Activated T-cell treated with anti-CD3 and anti-CD28 coated beads for 24 hours (primary cell): Measurements from ENCODE around the gene COL13A1.

ENCODE experiments used
- DNase-seq: peaks from one replicate; pipeline ENCODE4 v3.0.0-alpha.2; 2020; ENCODE audit warnings: low read depth

COL13A1 gene

DNA sequence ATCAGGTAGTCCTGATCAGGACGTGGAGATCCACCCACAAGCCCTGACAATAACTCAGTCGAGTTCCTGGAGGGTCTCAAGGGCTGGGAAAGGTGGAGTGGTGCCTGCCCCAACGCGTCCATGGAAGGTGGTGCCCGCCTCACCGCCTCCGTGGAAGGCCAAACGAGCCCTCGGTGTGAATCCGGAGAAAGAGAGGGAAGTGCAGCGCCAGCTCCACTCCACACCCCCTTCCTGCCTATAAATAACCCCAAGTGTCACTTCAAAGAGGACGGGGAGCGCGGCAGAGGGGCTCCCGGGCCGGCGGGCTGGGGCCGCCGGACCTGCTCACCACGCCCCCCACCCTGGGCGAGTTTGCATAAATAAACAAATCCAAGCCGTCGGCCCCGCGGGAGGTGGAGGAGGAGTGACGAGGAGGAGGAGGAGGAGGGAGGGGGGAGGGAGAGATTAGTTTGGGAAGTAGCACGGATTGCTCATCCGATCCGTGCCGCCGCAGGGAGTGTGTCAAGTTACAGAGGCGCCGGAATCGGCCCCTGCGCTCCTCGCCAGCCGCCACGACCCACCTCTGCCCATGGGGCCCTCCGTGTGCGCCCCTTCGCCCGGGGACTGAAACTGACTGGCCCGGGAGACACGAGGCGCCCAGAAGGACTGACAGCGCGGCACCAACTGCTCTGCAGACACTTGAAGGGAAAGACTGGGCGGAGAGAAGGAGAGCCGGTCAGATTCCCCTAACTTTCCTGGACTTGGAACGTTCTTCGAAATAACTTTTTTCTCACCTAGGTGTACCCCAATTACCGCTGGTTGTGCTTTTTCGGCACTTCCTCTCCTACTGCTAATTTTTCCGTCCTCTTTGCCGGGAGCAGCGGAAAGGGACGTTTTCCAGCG is at the start of gene COL13A1:
TSS of gene COL13A1 (plus strand) at position 473 of the 882 bp plus-strand sequence. CDS start 518 bp downstream, outside the sequence.
- no peak for DNase-seq

DNA sequence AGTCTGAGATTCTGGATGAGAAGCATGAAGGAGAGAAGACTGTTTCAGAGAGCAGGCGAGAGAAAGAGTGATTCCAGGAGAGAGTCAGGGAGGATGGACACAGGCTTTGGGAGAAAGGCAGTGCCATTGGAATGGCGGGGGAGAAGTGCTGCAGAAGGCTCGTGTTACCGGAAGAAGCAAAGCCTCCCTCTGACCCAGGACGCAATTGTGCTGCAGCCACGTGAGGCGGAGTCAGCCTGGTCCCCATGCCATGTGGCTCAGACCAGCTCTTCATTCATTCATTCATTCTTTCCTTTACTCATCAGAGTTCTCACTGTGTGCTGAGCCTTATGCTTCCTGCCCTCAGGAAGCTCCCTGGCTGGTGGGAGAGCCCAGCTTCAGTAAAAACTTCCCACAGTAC is 49.2 kb upstream of the COL13A1 start:
- DNase-seq, result no peak

- no peak for DNase-seq
These were observed 45.4 kb upstream of the COL13A1 start for GRCh38 chr10:69756279-69756678.

GRCh38 chr10:69757206-69757552 is 44.5 kb upstream of the COL13A1 start:
- no peak for DNase-seq

DNA sequence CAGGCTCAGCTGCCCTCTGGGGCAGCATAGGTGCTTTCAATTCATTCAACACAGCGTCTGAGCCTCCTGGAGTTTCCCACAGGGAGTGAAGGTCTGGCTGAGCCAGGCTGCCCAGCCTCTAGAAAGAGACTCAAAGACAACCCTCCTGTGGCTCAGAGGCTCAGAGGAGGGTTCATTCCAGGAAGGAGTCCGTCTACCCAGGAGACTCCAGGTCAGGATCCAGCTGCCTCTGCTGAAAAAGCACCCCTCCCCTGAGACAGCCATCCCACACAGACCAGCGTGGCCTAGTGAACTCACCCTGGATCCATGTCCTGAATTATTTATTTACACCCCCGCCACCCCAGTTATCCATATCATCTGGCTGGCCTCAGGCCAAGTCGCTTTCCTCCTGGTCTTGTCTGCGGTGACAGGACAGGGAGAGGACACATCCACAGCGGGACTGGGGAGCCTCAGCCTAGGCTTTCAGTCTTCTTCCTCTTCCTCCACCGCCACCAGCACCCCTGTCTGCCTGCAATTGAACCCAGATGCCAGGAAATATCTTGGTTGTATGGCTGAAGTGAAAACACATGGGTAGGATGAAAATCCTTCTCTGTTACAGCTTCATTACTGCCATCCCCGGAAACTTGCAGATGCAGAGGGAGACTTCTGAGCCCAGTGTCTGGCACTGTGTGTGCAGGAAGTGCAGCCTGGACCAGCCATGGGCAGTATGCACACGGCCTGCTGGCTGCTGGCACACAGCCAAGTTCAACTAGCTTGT is 44.0 kb upstream of the COL13A1 start:
- DNase-seq, result no peak

- DNase-seq, result no peak
These were observed 43.4 kb upstream of the COL13A1 start for GRCh38 chr10:69758310-69758728.

- no peak for DNase-seq
These were observed 42.1 kb upstream of the COL13A1 start for GRCh38 chr10:69759641-69760040.

DNA sequence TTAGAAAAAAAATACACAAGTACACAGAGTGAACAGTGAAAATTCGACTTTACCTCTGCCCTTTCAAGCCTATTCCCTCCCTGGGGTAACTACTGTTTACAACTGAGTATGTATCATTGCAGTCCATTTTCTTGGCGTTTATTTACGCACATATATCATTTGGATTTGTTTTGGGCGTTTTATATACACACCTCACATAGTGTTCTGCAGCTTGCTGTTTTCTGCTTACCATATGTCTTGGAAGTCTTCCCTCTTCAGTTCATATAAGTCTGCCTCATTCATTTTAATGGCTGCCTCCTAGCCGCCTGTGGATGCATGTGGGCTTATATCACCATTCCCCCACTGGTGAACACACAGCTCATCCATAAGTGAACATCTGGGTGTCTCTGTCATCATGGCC is 41.6 kb upstream of the COL13A1 start:
- no peak for DNase-seq

GRCh38 chr10:69761320-69761719 is 40.4 kb upstream of the COL13A1 start:
- DNase-seq, result no peak

DNA sequence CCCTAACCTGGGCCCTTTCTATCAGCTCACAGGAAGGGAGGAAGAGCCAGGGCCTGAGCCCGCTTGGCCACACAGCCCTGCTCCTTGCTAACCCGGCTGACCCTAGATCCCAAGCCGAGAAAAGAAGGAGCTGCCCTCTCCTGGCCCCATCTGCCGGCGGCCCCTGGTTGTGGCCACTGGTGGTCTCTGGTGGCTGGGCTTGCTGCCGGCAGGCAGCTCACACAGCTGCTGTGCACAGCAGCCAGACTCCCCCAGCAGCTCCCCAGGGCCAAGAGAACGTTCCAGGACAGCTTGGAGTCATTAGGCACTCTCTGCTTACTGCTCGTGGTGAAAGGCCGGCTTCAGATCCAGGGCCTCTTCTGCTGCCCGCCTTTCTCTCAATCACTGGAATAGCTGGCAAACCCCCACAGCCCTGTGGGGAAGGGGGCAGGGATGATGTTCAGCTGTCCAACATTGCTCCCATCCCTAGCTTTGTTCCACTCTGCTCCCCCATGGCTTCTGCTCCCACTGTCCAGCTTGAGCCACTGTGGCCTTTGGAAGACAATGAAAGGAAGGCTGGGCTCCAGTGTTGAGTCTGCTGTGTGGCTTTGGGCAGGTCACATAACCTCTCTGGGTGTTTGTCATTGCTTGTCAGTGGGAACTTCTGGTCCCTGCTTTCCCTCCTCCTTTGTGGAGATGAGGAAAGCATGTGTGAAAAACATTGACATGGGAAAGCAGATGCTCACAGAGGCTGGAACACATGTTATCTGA is 35.4 kb upstream of the COL13A1 start:
- DNase-seq, result no peak

DNA sequence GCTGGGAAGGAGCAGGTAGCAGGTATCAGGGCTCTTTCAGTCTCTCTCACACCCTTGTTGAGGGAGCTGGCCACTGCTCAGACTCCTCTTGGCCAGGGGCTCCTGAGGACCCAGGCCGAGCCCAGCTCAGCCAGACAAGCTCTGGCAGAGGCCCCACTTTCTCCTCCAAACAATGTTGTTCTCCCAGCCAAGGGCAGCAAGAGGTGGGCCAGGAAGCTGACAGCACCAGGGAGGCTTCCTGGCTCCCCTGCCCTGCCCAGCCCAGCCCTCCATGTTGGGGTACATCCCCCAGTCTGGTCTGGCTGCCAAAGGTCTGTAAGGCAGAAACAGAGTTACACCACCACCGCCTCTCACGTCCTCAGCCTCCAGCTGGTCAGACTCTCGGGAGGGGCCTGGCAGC is 33.9 kb upstream of the COL13A1 start:
- no peak for DNase-seq

GRCh38 chr10:69768386-69768785 is 33.3 kb upstream of the COL13A1 start:
- no peak for DNase-seq

GRCh38 chr10:69769395-69769992 is 32.2 kb upstream of the COL13A1 start:
- no peak for DNase-seq

- no peak for DNase-seq
These were observed 28.6 kb upstream of the COL13A1 start for GRCh38 chr10:69772933-69773704.

DNA sequence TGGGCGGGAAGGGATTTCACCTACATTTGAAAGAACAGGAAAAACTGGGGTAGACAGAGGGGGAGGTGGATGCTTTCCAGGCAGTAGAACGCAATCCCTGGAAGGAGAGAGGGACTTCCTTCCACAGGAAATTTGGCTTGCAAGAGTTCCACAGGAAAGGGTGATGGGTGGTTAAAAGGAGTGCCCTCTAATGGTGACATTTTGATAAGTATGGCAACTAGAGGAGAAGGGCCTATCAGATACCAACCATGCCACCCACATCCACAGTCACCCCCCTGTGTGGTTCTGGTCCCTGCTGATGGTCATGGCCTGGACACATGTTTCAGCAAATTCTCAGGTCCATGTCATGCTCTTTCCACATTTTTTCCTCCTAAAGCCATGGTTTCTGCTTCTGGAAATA is 27.1 kb upstream of the COL13A1 start:
- no peak for DNase-seq

GRCh38 chr10:69780077-69780476 is 21.6 kb upstream of the COL13A1 start:
- no peak for DNase-seq

GRCh38 chr10:69781576-69781975 is 20.1 kb upstream of the COL13A1 start:
- no peak for DNase-seq

- no peak for DNase-seq
These were observed 18.2 kb upstream of the COL13A1 start for GRCh38 chr10:69783515-69783914.

DNA sequence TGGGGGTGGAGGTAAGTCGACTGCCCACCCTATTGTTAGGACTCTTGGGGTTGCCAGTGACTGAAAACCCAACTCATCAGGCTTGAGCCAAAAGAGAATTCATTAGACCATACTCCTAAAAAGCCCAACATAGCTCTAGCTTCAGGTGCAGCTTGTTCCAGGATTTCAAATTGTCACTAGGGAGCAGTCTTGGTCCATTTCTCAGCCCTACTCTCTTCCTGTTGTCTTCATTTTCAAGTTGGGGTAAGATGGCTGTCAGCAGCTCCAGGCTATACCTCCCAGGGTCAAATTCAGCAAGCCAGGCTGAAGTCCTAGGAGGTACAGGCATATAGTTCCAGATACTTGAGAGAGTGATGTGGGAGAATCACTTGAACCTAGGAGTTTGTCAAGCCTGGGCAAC is 14.9 kb upstream of the COL13A1 start:
- DNase-seq, result no peak

DNA sequence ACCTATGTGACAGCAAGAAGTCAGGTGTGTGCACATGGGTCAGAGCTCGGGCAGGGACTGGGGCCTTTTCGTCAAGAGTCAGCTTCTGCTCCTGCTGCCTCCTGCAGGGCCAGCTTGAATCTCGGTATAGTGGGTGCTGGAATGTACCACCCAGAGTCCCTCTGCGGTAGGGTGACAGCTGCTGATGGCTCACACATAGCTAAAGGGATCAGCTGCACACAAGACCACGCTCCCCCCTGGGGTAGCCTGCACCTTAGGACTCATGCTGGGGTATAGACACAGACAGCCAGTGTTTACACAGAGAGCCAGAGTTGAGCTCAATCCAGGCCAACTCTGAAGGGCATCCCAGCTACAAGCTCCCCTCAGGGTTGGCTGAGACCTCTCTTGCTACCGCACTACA is 14.0 kb upstream of the COL13A1 start:
- no peak for DNase-seq

DNA sequence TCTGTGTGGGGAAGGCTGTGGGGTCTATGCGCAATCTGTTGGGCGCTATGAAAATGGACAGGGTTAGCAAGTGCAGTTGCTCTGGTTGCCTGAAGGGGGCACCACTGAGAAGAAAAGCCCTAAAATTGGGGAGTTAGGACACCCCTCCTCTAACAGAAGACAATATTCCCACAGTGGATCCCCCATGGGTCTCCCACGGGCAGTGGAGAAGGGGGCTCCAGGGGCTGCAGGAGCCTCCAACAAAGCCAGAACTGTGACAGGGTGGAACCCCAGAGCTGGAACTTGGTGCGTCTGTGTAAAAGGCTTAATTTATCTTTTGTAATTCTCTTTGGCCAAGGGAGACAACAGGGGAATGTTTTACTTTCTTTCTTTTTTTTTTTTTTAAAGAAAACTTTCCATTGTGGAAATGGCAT is 12.5 kb upstream of the COL13A1 start:
- no peak for DNase-seq
